WTC11 (cell line): ENCODE data around the gene BICC1. TPM values are rescaled to one million over a fixed set of nuclear protein-coding genes. Genes with fewer than 3 reads are reported as not detected.

Experiments
- ATAC-seq: fragments of 200-7000 bp; cut with Tn5 transposase; 2 replicates; pipeline ENCODE4 v1.10.0; 2021; ENCODE audit warnings: mild to moderate bottlenecking, moderate library complexity
- CTCF ChIA-PET: fragments of 300-600 bp; sonication (Branson Sonifier 250); formaldehyde crosslinking; loops from one replicate; lab custom pipeline; 2021; ENCODE audit warnings: antibody characterized with exemption; lab: Charles Lee
- POLR2A ChIA-PET: fragments of 350-600 bp; sonication (Branson Sonifier 250); formaldehyde crosslinking; loops from one replicate; lab custom pipeline; 2021; ENCODE audit warnings: antibody characterized with exemption; lab: Charles Lee
- DNase-seq: peaks from one replicate; pipeline ENCODE4 v3.0.0; 2021; ENCODE audit warnings: low spot score
- H3K27ac Mint-ChIP-seq: 2 replicates; pipeline ENCODE4 v1.8.0; 2021; ENCODE audit warnings: mixed read lengths
- H3K27me3 Mint-ChIP-seq: 2 replicates; pipeline ENCODE4 v1.8.0; 2021; ENCODE audit warnings: low read depth, mild to moderate bottlenecking, moderate library complexity, mixed read lengths
- H3K36me3 Mint-ChIP-seq: 2 replicates; pipeline ENCODE4 v1.8.0; 2021; ENCODE audit warnings: mixed read lengths
- H3K4me1 Mint-ChIP-seq: 2 replicates; pipeline ENCODE4 v1.8.0; 2022; ENCODE audit warnings: mixed read lengths
- H3K4me3 Mint-ChIP-seq: 2 replicates; pipeline ENCODE4 v1.8.0; 2021; ENCODE audit warnings: mild to moderate bottlenecking, moderate library complexity, mixed read lengths
- H3K9me3 Mint-ChIP-seq: 2 replicates; pipeline ENCODE4 v1.8.0; 2021; ENCODE audit warnings: mixed read lengths
- CDX4 ChIP-seq: fragments of 250-450 bp; sonication (Bioruptor Pico); IDR thresholded peaks from 2 replicates; pipeline ENCODE4 v1.9.0; 2021; ENCODE audit warnings: moderate library complexity, mild to moderate bottlenecking, inconsistent platforms, borderline replicate concordance
- CREB1 ChIP-seq: sonication (generic); formaldehyde crosslinking; IDR thresholded peaks from 2 replicates; pipeline ENCODE4 v1.8.0; 2023; ENCODE audit warnings: mild to moderate bottlenecking, missing genetic modification reagents
- CTCF ChIP-seq: fragments of 200-600 bp; IDR thresholded peaks from 2 replicates; pipeline ENCODE4 v1.8.0; 2022; ENCODE audit warnings: antibody characterized with exemption
- GRHL2 ChIP-seq: fragments of 250-450 bp; sonication (Bioruptor Pico); IDR thresholded peaks from 2 replicates; pipeline ENCODE4 v1.8.0; 2022; ENCODE audit warnings: mild to moderate bottlenecking, moderate library complexity; ENCODE audit not compliant: insufficient replicate concordance, severe bottlenecking
- GTF2I ChIP-seq: fragments of 250-450 bp; sonication (Bioruptor Pico); conservative IDR thresholded peaks from 2 replicates; pipeline ENCODE4 v1.4.0; 2021; ENCODE audit warnings: mild to moderate bottlenecking
- IRF2 ChIP-seq: sonication (generic); formaldehyde crosslinking; IDR thresholded peaks from 2 replicates; pipeline ENCODE4 v1.8.0; 2022; ENCODE audit warnings: low read depth, missing genetic modification reagents, borderline replicate concordance
- NR1H2 ChIP-seq: sonication (generic); formaldehyde crosslinking; IDR thresholded peaks from 2 replicates; pipeline ENCODE4 v1.9.0; 2021; ENCODE audit warnings: mild to moderate bottlenecking, moderate library complexity, missing genetic modification reagents
- OVOL2 ChIP-seq: fragments of 250-450 bp; sonication (Bioruptor Pico); IDR thresholded peaks from 2 replicates; pipeline ENCODE4 v1.9.0; 2021; ENCODE audit warnings: mild to moderate bottlenecking, borderline replicate concordance
- RORB ChIP-seq: fragments of 250-450 bp; sonication (Bioruptor Pico); IDR thresholded peaks from 2 replicates; pipeline ENCODE4 v1.9.0; 2021; ENCODE audit warnings: mild to moderate bottlenecking
- ZBTB21 ChIP-seq: sonication (generic); formaldehyde crosslinking; IDR thresholded peaks from 2 replicates; pipeline ENCODE4 v1.8.1; 2023; ENCODE audit warnings: mild to moderate bottlenecking, missing genetic modification reagents, borderline replicate concordance
- ZNF317 ChIP-seq: sonication (generic); formaldehyde crosslinking; IDR thresholded peaks from 2 replicates; pipeline ENCODE4 v1.8.1; 2023; ENCODE audit warnings: low read depth, mild to moderate bottlenecking, moderate library complexity, missing genetic modification reagents, borderline replicate concordance
- ZNF416 ChIP-seq: fragments of 250-450 bp; sonication (Bioruptor Pico); IDR thresholded peaks from 2 replicates; pipeline ENCODE4 v1.9.0; 2021; ENCODE audit warnings: mild to moderate bottlenecking, inconsistent platforms
- ZNF532 ChIP-seq: fragments of 250-450 bp; sonication (Bioruptor Pico); IDR thresholded peaks from 2 replicates; pipeline ENCODE4 v1.9.0; 2021; ENCODE audit warnings: mild to moderate bottlenecking, borderline replicate concordance
- ZNF671 ChIP-seq: fragments of 250-450 bp; sonication (Bioruptor Pico); IDR thresholded peaks from 2 replicates; pipeline ENCODE4 v1.8.0; 2021; ENCODE audit warnings: mild to moderate bottlenecking
- total RNA-seq: library from RNA; stranded (reverse); gene quantifications from 3 replicates; pipeline ENCODE4 v1.2.3, GENCODE V29; 2021
- TF ChIP-seq, protein P1 (sequence below): sonication (generic); formaldehyde crosslinking; IDR thresholded peaks from 2 replicates; pipeline ENCODE4 v1.8.1; 2022; ENCODE audit warnings: low read depth, missing genetic modification reagents, borderline replicate concordance
- TF ChIP-seq, protein P2 (sequence below): sonication (generic); formaldehyde crosslinking; IDR thresholded peaks from 2 replicates; pipeline ENCODE4 v1.8.0; 2023; ENCODE audit warnings: missing genetic modification reagents, mild to moderate bottlenecking, borderline replicate concordance
- TF ChIP-seq, protein P3 (sequence below): sonication (generic); formaldehyde crosslinking; conservative IDR thresholded peaks from 2 replicates; pipeline ENCODE4 v1.8.1; 2023; ENCODE audit warnings: mild to moderate bottlenecking, low read depth, missing genetic modification reagents, moderate library complexity
- TF ChIP-seq, protein P4 (sequence below): fragments of 250-450 bp; sonication (Bioruptor Pico); IDR thresholded peaks from 2 replicates; pipeline ENCODE4 v1.9.0; 2021; ENCODE audit warnings: mild to moderate bottlenecking

BICC1 gene
- total RNA-seq, 1 experiment from 2014 or later, result 0.61 TPM

- CTCF ChIA-PET, result no interaction called here
- Mint-ChIP-seq H3K27ac (no peak overlapping the region), H3K27me3 (no peaks in the 10 kb centered on the region; the same call in none of the 2 replicates), H3K4me1 (peaks cover 20% of the 10 kb centered on the region)
- ATAC-seq (no peak), DNase-seq (no peak)
- TF ChIP-seq ZNF532 (CRISPR knock-in tag), result no peak
- TF ChIP-seq, protein P1, sequence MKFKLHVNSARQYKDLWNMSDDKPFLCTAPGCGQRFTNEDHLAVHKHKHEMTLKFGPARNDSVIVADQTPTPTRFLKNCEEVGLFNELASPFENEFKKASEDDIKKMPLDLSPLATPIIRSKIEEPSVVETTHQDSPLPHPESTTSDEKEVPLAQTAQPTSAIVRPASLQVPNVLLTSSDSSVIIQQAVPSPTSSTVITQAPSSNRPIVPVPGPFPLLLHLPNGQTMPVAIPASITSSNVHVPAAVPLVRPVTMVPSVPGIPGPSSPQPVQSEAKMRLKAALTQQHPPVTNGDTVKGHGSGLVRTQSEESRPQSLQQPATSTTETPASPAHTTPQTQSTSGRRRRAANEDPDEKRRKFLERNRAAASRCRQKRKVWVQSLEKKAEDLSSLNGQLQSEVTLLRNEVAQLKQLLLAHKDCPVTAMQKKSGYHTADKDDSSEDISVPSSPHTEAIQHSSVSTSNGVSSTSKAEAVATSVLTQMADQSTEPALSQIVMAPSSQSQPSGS (CRISPR knock-in tag), result no peak
- TF ChIP-seq GRHL2 (CRISPR knock-in tag), result no peak
- no peak for TF ChIP-seq GTF2I (CRISPR knock-in tag)
- no peak for TF ChIP-seq RORB (CRISPR knock-in tag)
- TF ChIP-seq CREB1, result no peak
- no peak for TF ChIP-seq ZBTB21 (CRISPR knock-in tag)
- no peak for TF ChIP-seq NR1H2 (CRISPR knock-in tag)
- no peak for TF ChIP-seq IRF2 (CRISPR knock-in tag)
- TF ChIP-seq, protein P2, sequence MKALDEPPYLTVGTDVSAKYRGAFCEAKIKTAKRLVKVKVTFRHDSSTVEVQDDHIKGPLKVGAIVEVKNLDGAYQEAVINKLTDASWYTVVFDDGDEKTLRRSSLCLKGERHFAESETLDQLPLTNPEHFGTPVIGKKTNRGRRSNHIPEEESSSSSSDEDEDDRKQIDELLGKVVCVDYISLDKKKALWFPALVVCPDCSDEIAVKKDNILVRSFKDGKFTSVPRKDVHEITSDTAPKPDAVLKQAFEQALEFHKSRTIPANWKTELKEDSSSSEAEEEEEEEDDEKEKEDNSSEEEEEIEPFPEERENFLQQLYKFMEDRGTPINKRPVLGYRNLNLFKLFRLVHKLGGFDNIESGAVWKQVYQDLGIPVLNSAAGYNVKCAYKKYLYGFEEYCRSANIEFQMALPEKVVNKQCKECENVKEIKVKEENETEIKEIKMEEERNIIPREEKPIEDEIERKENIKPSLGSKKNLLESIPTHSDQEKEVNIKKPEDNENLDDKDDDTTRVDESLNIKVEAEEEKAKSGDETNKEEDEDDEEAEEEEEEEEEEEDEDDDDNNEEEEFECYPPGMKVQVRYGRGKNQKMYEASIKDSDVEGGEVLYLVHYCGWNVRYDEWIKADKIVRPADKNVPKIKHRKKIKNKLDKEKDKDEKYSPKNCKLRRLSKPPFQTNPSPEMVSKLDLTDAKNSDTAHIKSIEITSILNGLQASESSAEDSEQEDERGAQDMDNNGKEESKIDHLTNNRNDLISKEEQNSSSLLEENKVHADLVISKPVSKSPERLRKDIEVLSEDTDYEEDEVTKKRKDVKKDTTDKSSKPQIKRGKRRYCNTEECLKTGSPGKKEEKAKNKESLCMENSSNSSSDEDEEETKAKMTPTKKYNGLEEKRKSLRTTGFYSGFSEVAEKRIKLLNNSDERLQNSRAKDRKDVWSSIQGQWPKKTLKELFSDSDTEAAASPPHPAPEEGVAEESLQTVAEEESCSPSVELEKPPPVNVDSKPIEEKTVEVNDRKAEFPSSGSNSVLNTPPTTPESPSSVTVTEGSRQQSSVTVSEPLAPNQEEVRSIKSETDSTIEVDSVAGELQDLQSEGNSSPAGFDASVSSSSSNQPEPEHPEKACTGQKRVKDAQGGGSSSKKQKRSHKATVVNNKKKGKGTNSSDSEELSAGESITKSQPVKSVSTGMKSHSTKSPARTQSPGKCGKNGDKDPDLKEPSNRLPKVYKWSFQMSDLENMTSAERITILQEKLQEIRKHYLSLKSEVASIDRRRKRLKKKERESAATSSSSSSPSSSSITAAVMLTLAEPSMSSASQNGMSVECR (CRISPR knock-in tag), result no peak
- TF ChIP-seq, protein P3, sequence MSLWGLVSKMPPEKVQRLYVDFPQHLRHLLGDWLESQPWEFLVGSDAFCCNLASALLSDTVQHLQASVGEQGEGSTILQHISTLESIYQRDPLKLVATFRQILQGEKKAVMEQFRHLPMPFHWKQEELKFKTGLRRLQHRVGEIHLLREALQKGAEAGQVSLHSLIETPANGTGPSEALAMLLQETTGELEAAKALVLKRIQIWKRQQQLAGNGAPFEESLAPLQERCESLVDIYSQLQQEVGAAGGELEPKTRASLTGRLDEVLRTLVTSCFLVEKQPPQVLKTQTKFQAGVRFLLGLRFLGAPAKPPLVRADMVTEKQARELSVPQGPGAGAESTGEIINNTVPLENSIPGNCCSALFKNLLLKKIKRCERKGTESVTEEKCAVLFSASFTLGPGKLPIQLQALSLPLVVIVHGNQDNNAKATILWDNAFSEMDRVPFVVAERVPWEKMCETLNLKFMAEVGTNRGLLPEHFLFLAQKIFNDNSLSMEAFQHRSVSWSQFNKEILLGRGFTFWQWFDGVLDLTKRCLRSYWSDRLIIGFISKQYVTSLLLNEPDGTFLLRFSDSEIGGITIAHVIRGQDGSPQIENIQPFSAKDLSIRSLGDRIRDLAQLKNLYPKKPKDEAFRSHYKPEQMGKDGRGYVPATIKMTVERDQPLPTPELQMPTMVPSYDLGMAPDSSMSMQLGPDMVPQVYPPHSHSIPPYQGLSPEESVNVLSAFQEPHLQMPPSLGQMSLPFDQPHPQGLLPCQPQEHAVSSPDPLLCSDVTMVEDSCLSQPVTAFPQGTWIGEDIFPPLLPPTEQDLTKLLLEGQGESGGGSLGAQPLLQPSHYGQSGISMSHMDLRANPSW, result no peak
- no peak for TF ChIP-seq ZNF317
- TF ChIP-seq CTCF, result no peak
- no peak for TF ChIP-seq CDX4
- TF ChIP-seq, protein P4, sequence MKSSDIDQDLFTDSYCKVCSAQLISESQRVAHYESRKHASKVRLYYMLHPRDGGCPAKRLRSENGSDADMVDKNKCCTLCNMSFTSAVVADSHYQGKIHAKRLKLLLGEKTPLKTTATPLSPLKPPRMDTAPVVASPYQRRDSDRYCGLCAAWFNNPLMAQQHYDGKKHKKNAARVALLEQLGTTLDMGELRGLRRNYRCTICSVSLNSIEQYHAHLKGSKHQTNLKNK (CRISPR knock-in tag), result no peak
- no peak for TF ChIP-seq OVOL2
- TF ChIP-seq ZNF671 (CRISPR knock-in tag), result no peak
- no peak for TF ChIP-seq ZNF416 (CRISPR knock-in tag)
- TF ChIP-seq, all 79 proteins: peak for 0
- Mint-ChIP-seq H3K36me3 (no peaks in the 10 kb centered on the region), H3K9me3 (no peaks in the 10 kb centered on the region), H3K4me3 (no peak overlapping the region)
- POLR2A ChIA-PET, result no interaction called here
Measured at GRCh38 chr10:58475322-58476277, 37.1 kb upstream of the BICC1 start.
